GM19372 (cell line): Measurements from ENCODE around the gene HIC2.
"Not testable (repeated sequence)": the region's sequence is repeated elsewhere in the genome, so short reads cannot be mapped to it uniquely, and the experiment has no call there.

Experiments used
- ATAC-seq: cut with Tn5 transposase; IDR thresholded peaks from one replicate; pipeline ENCODE4 v1.9.1; 2021; ENCODE audit warnings: mild to moderate bottlenecking, low read depth, moderate library complexity; ENCODE audit not compliant: unreplicated experiment

HIC2 gene

DNA sequence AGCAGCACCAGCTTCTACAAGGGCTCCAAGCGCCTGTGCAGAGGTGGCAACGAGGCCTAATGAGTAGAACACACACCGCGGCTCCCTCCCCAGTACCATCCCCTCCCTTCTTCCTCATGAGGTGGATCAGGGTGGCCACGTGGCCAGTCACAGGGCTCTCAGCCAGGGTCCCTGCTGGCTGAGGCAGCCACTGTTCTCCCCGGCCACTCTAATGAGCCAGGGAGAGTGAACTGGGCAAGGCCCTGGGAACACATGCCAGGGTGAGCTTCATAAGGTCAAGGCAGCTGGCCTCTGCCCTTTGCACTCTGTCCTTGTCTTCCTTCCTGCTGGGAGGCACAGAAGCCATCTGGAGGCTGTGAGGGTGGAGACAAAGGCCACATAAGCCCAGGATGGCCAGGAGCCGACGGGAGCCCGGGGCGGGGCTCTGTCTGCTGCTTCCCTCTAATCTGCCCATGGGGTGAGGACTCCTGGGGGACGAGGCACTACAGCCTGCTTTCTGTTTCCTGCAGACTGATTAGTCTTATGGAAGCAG, 72.0 kb downstream of the HIC2 start:
- not testable (repeated sequence) for ATAC-seq

DNA sequence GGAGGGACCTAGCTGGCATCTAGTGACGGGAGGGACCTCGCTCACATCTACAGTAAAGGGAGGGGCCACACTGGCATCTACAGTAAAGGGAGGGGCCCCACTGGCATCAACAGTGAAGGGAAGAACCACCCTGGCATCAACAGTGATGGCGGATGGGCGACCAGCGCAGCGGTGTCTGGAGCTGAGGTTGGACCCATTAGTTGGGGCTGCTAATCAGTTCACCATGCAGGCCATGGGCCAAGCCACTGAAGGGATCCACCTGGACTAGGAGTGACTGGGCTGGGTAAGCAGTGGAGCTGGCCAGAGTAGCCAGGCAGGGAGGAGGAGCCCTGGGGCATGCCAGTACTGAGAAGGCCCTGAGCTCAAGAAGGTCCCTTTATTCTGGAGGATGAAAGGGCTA, 73.4 kb downstream of the HIC2 start:
- ATAC-seq, result not testable (repeated sequence)

DNA sequence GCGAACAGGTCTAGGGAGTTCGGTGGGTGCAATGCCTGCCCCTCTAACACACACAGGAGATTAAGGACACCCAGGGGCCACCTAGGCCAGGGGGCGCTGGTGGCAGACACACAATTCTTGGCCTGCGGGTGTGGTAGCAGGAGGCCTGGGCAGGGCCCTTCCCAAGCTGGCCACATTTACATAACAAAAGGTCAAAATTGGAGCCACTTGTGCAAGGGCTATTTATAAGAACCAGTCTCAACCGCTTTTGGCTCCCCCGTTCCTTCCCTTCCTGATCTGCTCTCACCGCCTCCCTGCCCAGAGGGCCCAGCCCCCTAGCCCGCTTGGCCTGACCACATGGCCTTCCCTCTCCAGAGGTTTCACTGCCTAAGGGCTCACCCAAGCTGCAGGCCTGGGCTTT, 75.1 kb downstream of the HIC2 start:
- not testable (repeated sequence) for ATAC-seq

DNA sequence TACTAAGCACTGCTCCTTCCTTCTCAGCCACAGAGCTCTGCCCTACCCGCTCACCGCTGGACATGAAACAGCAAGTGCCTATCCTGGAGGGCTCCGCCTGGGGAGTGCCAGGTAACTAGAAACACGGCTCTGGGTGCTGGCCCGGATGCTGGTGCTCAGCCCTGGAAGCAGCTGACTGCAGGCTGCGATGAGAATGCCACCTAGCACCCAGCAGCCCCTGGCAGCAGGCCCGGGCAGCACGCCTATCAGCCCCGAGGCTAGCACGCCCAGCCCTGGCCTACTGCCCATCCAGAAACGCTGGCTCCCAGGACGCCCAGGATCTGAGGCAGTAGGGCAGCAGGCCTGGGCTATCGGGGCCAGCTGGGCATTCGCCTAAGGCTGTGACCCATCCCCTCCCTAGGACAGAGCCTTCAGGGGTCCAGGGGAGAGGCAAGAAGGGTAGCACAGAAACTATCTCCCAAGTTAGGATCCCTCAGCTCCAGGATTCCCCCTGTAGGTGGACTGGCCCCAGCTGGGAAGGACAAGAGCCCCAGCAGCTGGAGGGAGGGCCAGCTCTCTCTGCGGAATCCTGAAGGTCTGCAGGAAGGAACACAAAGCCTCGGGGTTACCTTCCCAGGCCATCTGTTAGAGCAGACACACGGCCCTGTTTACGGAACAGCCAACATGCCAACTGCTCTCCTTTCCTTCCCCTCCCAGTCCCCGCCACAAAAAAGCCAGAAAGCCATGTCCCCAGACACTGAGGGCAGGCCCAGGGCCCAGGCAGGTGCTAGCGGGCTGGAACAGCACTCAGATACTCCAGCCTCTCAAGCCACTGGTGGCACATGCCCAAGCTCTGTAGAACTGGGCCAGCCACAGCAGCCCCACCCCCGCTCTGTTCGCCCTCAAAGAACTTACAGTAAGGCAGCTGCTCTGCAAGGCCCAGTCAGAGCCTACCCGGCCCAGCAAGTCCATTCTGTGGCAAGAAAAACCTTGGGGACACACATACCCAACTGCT, 76.9 kb downstream of the HIC2 start:
- ATAC-seq, result not testable (repeated sequence)

DNA sequence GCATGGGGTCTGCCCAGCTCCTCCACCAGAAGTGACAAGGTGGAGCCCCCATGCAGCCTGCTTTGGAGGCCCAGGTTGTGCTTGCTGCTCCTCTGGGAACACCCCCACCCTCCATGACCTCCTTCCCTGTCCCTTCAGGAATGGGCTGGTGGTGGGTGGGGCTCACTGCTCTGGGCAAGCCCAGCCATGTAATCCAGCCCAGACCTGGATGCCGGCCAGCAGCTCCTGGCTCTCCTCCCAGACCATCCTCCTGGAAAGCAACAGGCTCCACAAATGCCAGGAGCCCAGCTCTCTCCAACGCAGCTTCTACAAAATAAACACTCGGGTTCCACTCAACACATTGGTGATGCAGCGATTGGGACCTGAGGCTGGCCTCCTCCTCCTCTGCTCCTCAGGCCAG, 80.8 kb downstream of the HIC2 start:
- ATAC-seq, result not testable (repeated sequence)

DNA sequence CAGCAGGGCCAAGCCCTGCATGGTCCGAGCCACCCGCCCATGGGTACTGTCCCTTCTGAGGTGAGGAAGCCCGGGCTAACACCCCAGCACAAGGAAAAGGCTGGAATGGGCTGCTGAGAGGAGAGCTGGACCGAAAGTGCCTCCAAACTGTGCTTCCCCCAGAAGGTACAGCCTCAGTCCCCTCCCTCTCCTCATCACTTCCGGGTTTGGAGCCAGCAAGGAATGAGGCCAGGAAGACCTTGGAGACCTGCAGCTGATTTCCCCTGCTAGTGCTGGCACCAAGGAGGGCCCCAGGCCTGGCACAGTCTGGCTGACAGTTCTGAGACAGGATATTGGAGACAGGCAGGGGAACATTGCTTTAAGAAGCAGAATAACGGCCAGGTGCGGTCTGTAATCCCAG, 81.3 kb downstream of the HIC2 start:
- ATAC-seq, result not testable (repeated sequence)

DNA sequence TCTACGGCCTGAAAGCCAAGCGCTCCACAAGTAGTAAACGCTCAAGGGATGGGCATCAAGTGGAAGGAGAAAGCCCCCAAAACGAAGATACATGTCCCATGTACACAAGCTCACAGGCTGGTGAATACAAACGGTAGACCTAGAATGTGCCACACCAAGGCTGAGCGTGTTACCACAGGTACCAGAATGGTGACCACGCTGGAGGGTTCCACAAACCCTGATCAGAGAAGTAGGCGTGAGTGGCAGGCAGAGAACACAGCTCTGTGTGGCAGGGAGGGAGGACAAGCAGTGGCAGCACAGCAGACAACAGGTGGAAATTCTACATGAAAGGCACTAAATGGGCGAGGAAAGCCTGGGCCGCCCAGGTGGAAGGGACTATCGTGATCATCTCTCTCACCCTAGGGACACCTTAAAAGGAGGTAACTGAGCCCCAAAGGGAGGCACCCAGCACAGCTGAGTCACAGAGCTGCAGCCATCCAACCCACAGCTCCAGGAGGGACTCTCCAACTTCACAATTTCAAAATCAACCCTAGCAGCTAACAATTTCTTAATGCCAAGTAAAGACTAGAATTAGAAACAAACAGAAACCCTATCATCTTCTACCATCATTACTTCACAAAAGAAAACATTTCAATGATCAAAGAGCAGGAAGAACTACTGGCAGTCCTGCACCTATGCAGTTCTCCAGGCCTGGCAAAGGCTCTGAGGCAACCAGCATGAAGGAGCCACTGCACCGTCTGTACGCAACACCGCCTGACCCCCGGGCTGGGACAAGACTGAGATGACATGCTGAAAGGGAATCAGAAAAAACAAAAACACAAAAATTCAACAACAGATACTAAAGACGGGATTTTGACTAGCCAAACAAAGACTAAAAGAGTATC, 82.7 kb downstream of the HIC2 start:
- not testable (repeated sequence) for ATAC-seq
